Neural cell (in vitro differentiated cells): ENCODE data around the gene CFAP221.

Source experiments
- CTCF ChIP-seq: fragments of 450-650 bp; IDR thresholded peaks from 2 replicates; pipeline ENCODE4 v1.5.1; 2014; ENCODE audit warnings: antibody characterized with exemption, mild to moderate bottlenecking, moderate library complexity; ENCODE audit not compliant: poor library complexity, severe bottlenecking
- EP300 ChIP-seq: fragments of 450-650 bp; conservative IDR thresholded peaks from 2 replicates; pipeline ENCODE4 v1.6.1; 2014; ENCODE audit warnings: antibody characterized with exemption, mild to moderate bottlenecking, moderate library complexity; ENCODE audit not compliant: poor library complexity, severe bottlenecking
- EZH2 ChIP-seq: fragments of 200-600, 300-800 bp; shearing (Covaris generic), sonication (generic); IDR thresholded peaks from 2 replicates; pipeline ENCODE4 v1.6.1; 2014; ENCODE audit warnings: antibody characterized with exemption, low read length, borderline replicate concordance, mild to moderate bottlenecking; ENCODE audit not compliant: insufficient read depth, poor library complexity, severe bottlenecking
- POLR2AphosphoS5 ChIP-seq: IDR thresholded peaks from 2 replicates; pipeline ENCODE4 v1.6.1; 2012
- REST ChIP-seq: IDR thresholded peaks from 2 replicates; pipeline ENCODE4 v1.6.1; 2012; ENCODE audit warnings: borderline replicate concordance
- TAF1 ChIP-seq: IDR thresholded peaks from 2 replicates; pipeline ENCODE4 v1.6.1; 2012; ENCODE audit warnings: low read depth

GRCh38 chr2:119584469-119584868, 40.2 kb downstream of the CFAP221 start:
- TF ChIP-seq CTCF (no peak), EZH2 (no peak), REST (no peak), EP300 (no peak), TAF1 (no peak), POLR2AphosphoS5 (no peak)
